GM12874 (cell line): ENCODE measurements around the gene CHGA.

Experiments
- CTCF ChIP-seq: IDR thresholded peaks from 2 replicates; pipeline ENCODE4 v1.5.1; 2011; ENCODE audit warnings: low read depth, mild to moderate bottlenecking, control low read depth, low read length, moderate library complexity; ENCODE audit not compliant: insufficient read depth

The CHGA gene

GRCh38 chr14:92895352-92895878 is 27.5 kb upstream of the CHGA start:
- TF ChIP-seq CTCF = no peak

GRCh38 chr14:92897922-92898565 is 24.9 kb upstream of the CHGA start:
- TF ChIP-seq CTCF = no peak

GRCh38 chr14:92898566-92899131 is 24.3 kb upstream of the CHGA start:
- TF ChIP-seq CTCF = no peak

- TF ChIP-seq CTCF = no peak
Observed at GRCh38 chr14:92900660-92901059, 22.3 kb upstream of the CHGA start.

- TF ChIP-seq CTCF = no peak
Observed at GRCh38 chr14:92902191-92902590, 20.8 kb upstream of the CHGA start.

GRCh38 chr14:92902726-92903125 is 20.2 kb upstream of the CHGA start:
- no peak for TF ChIP-seq CTCF

DNA sequence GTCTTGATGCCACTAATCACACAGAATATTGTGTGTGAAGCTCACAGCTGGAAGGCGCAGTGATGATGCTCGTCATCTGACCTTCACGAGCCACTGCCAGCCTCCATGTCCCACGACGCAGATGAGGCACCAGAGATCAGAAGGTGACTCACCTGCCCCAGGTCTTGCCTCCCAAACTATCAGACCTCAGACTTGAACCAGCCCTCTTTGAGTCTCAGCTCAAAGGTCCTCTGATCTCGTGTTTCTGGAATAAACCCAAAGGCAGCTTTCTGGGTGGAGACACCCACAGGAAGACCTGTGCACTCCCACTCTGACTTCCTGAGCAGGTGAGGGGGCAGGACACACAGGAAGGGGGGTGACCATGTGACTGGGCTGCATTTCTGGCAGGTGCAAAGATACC is 19.6 kb upstream of the CHGA start:
- TF ChIP-seq CTCF = no peak
